Measurements from ENCODE around the gene TOR4A. TPM values are rescaled to one million over a fixed set of nuclear protein-coding genes. Genes with fewer than 3 reads are reported as not detected.

Gene TOR4A
- total RNA-seq, 2 donors from 2014 or later, result 1.6 to 7.3 TPM

GRCh38 chr9:137243626-137244485, 33.7 kb upstream of the TOR4A start:
- Histone ChIP-seq H3K27ac (no peak overlapping the region), H3K27me3 (replicated peaks; ENCODE audit: insufficient read depth) (no peaks in the 10 kb centered on the region), H3K4me3 (no peak overlapping the region), H3K36me3 (peaks cover 0 to 11% of the 10 kb centered on the region in 2 donors), H3K9me3 (no peaks in the 10 kb centered on the region), H3K4me1 (replicated peaks) (peaks cover 9% of the 10 kb centered on the region)
- DNase-seq (ENCODE audit: low spot score), result no peak
- intact Hi-C loops (cut with DNase I), result no loop called here
- WGBS, result 77% methylated on average over 15 of the region's 15 CpGs
- TF ChIP-seq CTCF (IDR thresholded peaks at IDR 0.05) (no peak), POLR2AphosphoS5 (IDR thresholded peaks at IDR 0.05) (no peak), POLR2A (IDR thresholded peaks at IDR 0.05) (no peak)

GRCh38 chr9:137244486-137245449, 32.8 kb upstream of the TOR4A start:
- H3K9me3 ChIP-seq, result no peaks in the 10 kb centered on the region
- H3K27me3 ChIP-seq (replicated peaks; ENCODE audit: insufficient read depth), result no peaks in the 10 kb centered on the region
- H3K27ac ChIP-seq, result no peak overlapping the region
- no peak overlapping the region for H3K4me3 ChIP-seq
- 42% methylated on average over 32 of the region's 36 CpGs for WGBS
- no peak for DNase-seq (ENCODE audit: low spot score)
- TF ChIP-seq POLR2A (IDR thresholded peaks at IDR 0.05), result no peak
- TF ChIP-seq CTCF (IDR thresholded peaks at IDR 0.05), result no peak
- no peak for TF ChIP-seq POLR2AphosphoS5 (IDR thresholded peaks at IDR 0.05)
- peaks cover 0 to 11% of the 10 kb centered on the region in 2 donors for H3K36me3 ChIP-seq
- peaks cover 7% of the 10 kb centered on the region for H3K4me1 ChIP-seq (replicated peaks)
- intact Hi-C loops (cut with DNase I), result no loop called here

DNA sequence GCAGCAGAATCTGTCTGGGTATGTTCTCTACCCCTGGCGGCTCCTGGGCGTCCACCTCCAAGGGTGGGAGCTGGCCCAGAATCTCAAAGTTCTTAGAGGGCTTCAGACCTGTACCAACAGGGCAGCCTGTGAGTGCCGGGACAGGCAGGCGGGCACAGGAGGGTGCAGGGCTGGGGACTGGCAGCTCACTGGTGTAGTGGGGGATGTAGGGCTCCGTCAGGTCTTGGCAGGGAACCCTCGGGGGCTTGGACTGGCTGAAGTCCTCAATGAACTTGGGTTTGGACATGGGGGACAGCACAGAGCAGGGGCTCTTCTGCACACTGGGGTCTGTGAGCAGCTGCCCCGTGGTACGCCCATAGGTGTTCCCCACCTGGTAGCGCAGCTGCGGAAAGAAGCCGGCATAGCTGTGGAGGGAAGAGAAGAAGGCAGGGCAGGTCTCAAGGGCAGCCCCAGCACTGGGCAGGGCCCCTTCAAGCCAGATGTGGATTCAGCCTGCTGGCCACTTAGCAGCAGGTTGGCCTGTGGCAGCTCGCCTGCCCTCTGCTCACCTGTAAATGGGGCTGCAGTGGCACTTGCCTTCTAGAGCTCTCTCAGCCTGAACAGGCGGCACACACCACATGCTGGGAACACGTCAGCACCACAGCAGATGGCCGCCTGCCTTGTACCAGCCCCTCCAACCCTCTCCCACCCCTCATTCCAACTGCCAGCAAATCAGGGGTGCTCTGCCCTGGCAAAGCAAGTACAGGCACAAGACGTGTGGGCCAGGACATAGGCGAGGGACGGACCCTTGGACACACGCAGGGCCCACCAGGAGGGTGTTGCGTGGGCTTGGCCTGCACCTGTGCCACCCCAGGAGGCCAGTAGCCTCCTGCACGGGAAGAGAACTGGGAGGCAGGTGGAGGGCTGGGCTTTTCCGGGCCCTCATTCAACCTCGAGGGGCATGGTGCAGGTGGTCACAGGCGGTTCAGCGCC, 31.8 kb upstream of the TOR4A start:
- no peak for DNase-seq (ENCODE audit: low spot score)
- 81% methylated on average over 25 of the region's 25 CpGs for WGBS
- Histone ChIP-seq H3K4me1 (replicated peaks) (peaks cover 6% of the 10 kb centered on the region), H3K27ac (no peak overlapping the region), H3K4me3 (no peak overlapping the region), H3K9me3 (no peaks in the 10 kb centered on the region), H3K27me3 (replicated peaks; ENCODE audit: insufficient read depth) (no peaks in the 10 kb centered on the region), H3K36me3 (peaks cover 0 to 11% of the 10 kb centered on the region in 2 donors)
- intact Hi-C loops (cut with DNase I), result no loop called here
- TF ChIP-seq POLR2A (IDR thresholded peaks at IDR 0.05) (no peak), CTCF (IDR thresholded peaks at IDR 0.05) (no peak), POLR2AphosphoS5 (IDR thresholded peaks at IDR 0.05) (no peak)

GRCh38 chr9:137247135-137247915, 30.2 kb upstream of the TOR4A start:
- 58% methylated on average over 20 of the region's 20 CpGs for WGBS
- Histone ChIP-seq H3K36me3 (peaks cover 0 to 11% of the 10 kb centered on the region in 2 donors), H3K4me3 (no peak overlapping the region), H3K4me1 (replicated peaks) (peaks cover 6% of the 10 kb centered on the region), H3K27me3 (replicated peaks; ENCODE audit: insufficient read depth) (no peaks in the 10 kb centered on the region), H3K27ac (no peak overlapping the region), H3K9me3 (no peaks in the 10 kb centered on the region)
- TF ChIP-seq POLR2AphosphoS5 (IDR thresholded peaks at IDR 0.05) (no peak), CTCF (IDR thresholded peaks at IDR 0.05) (no peak), POLR2A (IDR thresholded peaks at IDR 0.05) (no peak)
- DNase-seq (ENCODE audit: low spot score), result no peak
- intact Hi-C loops (cut with DNase I), result no loop called here

Measured in prostate gland (tissue), 2 donors.